Retinal pigment epithelial cell (primary cell): ENCODE results near the gene ANKS3.

ENCODE experiments used
- DNase-seq: peaks from one replicate; pipeline ENCODE4 v3.0.0-alpha.2; 2010; ENCODE audit warnings: low read depth
- H3K4me3 ChIP-seq: 2 replicates; pipeline ENCODE4 v1.5.1; 2011; ENCODE audit warnings: mild to moderate bottlenecking, low read length, control low read depth, moderate library complexity
- CTCF ChIP-seq: conservative IDR thresholded peaks from 2 replicates; pipeline ENCODE4 v1.5.1; 2011; ENCODE audit warnings: low read depth, low read length, control low read depth, inconsistent platforms

The ANKS3 gene

GRCh38 chr16:4695473-4696171, 38.4 kb downstream of the ANKS3 start:
- no peak for TF ChIP-seq CTCF
- no peak for DNase-seq
- H3K4me3 ChIP-seq: no peak overlapping the region

GRCh38 chr16:4694642-4695451, 39.2 kb downstream of the ANKS3 start:
- no peak for DNase-seq
- TF ChIP-seq CTCF: no peak
- H3K4me3 ChIP-seq: peak overlapping the region; percentile 74

- DNase-seq: no peak
- H3K4me3 ChIP-seq: peak overlapping the region; percentile 74
- no peak for TF ChIP-seq CTCF
Observed at GRCh38 chr16:4693956-4694641, 40.0 kb downstream of the ANKS3 start.

- H3K4me3 ChIP-seq: peak within 1 kb of the TSS; percentile 74
- no peak for TF ChIP-seq CTCF
- peak; percentile 73 for DNase-seq
Observed at GRCh38 chr16:4693296-4693955, 40.6 kb downstream of the ANKS3 start, which contains the start of gene NUDT16L1. NUDT16L1 (plus strand) TSS chr16:4693562; CDS start chr16:4693727, 165 bp downstream.

- TF ChIP-seq CTCF: no peak
- H3K4me3 ChIP-seq: peak overlapping the region; percentile 66
- no peak for DNase-seq
Observed at GRCh38 chr16:4692460-4693295, 41.4 kb downstream of the ANKS3 start.
